ENCODE measurements around the gene TRIM5.
"Not testable (repeated sequence)": the region's sequence is repeated elsewhere in the genome, so short reads cannot be mapped to it uniquely, and the experiment has no call there.

GRCh38 chr11:5656956-5657355 lies 27.9 kb downstream of the TRIM5 start:
- TF ChIP-seq POLR2A, CTCF (IDR thresholded peaks at IDR 0.05): not testable (repeated sequence)

Measured in adrenal gland (tissue), 5 donors.